RWPE1 (cell line): ENCODE results near the gene TBC1D13.

Experiments used
- CTCF ChIA-PET: fragments of 350-600 bp; sonication (Branson Sonifier 250); formaldehyde crosslinking; extraction: SDS; loops from one replicate; lab custom pipeline; 2021; lab: Yijun Ruan, JAX
- POLR2A ChIA-PET: fragments of 400-600 bp; formaldehyde crosslinking; extraction: SDS; loops from one replicate; lab custom pipeline; 2020; ENCODE audit warnings: antibody characterized with exemption; ENCODE audit not compliant: low non-redundant PET; lab: Yijun Ruan, JAX
- DNase-seq: peaks from one replicate; pipeline ENCODE4 v3.0.0; 2012; ENCODE audit warnings: low spot score
- H3K27ac ChIP-seq: fragments of 450-650 bp; 2 replicates; pipeline ENCODE4 v1.5.1; 2017
- TF ChIP-seq, protein P1 (sequence below): fragments of 450-650 bp; conservative IDR thresholded peaks from 2 replicates; pipeline ENCODE4 v1.5.1; 2017; ENCODE audit warnings: low read depth, mild to moderate bottlenecking

Gene TBC1D13

DNA sequence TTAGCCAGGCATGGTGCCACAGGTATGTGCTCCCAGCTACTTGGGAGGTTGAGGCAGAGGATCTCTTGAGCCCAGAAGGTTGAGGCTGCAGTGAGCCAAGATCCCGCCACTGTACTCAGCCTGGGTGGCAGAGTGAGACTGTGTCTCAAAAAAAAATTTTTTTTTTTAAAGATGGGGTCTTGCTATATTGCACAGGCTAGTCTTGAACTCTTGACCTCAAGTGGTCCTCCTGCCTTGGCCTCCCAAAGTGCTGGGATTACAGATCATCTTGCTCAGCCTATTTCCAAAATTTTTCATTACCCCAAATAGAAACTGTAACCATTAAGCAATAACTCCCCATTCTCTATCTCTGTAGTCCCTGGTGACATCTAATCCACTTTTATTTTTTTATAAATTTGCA, 4.4 kb upstream of the TBC1D13 start:
- no peak overlapping the region for H3K27ac ChIP-seq
- TF ChIP-seq, protein P1, sequence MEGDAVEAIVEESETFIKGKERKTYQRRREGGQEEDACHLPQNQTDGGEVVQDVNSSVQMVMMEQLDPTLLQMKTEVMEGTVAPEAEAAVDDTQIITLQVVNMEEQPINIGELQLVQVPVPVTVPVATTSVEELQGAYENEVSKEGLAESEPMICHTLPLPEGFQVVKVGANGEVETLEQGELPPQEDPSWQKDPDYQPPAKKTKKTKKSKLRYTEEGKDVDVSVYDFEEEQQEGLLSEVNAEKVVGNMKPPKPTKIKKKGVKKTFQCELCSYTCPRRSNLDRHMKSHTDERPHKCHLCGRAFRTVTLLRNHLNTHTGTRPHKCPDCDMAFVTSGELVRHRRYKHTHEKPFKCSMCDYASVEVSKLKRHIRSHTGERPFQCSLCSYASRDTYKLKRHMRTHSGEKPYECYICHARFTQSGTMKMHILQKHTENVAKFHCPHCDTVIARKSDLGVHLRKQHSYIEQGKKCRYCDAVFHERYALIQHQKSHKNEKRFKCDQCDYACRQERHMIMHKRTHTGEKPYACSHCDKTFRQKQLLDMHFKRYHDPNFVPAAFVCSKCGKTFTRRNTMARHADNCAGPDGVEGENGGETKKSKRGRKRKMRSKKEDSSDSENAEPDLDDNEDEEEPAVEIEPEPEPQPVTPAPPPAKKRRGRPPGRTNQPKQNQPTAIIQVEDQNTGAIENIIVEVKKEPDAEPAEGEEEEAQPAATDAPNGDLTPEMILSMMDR, result no peak
- no peak for DNase-seq
- POLR2A ChIA-PET, result interaction anchor here (0.7 kb wide), 1 partner anchor 41 kb away, joined by 8 read pairs; no protein-coding TSS in a partner anchor
- CTCF ChIA-PET, result interaction anchor here (0.6 kb wide), 1 partner anchor 9 kb away, joined by 3 read pairs; no protein-coding TSS in a partner anchor

DNA sequence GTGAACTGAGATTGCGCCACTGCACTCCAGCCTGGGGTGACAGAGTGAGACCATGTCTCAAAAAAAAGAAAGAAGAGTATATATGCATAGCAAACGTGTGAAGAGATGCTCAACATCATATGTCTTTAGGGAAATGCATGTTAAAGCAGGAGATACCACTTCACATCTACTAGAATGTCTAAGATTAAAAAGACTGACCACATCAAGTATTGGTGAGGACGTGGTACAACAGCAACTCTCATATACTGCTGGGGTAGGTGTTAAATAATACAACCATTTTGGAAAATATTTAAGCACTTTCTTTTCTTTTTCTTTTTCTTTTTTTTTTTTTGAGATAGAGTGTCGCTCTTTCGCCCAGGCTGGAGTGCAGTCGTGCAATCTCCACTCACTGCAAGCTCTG, 1.6 kb upstream of the TBC1D13 start:
- DNase-seq, result no peak
- POLR2A ChIA-PET, result no interaction called here
- TF ChIP-seq, protein P1, result no peak
- no peak overlapping the region for H3K27ac ChIP-seq
- CTCF ChIA-PET, result interaction anchor here (0.6 kb wide), 1 partner anchor 83 kb away, joined by 3 read pairs; the partner anchor contains the start of gene PKN3

DNA sequence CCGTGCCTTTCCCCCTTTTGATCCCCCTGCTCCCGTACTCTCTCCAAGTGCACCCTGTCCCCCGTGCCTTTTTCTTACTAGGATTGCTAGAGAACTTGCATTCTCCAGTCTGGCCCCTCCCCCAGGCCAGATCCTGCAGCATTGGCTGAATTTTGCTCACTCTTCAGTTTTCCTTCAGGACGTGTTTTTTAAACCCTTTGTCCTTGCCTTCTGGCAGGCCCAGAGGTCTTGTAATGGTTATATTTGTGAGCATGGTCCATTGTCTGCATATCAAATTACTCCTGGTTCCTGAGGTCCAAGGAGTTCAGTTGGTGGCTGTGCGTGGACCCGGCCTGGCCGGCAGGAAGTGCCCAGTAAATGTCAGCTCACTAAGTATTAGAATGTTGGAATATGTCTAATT, 606 bp downstream of the TBC1D13 start:
- POLR2A ChIA-PET, result no interaction called here
- H3K27ac ChIP-seq, result peak overlapping the region; percentile 83
- DNase-seq, result peak; percentile 55
- CTCF ChIA-PET, result interaction anchor here (0.6 to 0.9 kb wide), 3 partner anchors 20 to 86 kb away, joined by 3 to 4 read pairs (median 3); no protein-coding TSS in a partner anchor
- TF ChIP-seq, protein P1, result no peak

DNA sequence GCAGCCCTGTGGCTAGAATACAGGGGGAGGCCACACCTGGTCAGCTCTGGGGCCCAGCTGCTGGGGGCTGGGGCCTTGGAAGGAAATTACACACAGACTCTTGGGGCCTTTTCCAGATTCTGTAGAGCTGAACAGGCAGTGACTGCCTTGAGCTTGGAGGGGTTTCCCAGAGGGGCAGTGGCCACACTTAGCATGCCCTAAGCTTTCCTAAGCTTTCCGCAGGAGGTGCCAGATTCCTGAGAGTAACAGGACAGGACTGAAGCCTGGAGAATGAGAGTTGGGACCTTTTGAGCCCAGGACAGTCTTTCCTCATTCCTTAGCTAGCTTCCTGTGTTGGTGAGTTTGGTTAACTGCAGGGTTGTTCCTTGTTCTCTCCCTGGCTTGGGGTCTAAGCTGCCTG, 1.4 kb downstream of the TBC1D13 start:
- POLR2A ChIA-PET, result interaction anchor here (0.5 to 0.8 kb wide), 4 partner anchors 18 to 112 kb away, joined by 3 to 5 read pairs (median 4); no protein-coding TSS in a partner anchor
- peak overlapping the region; percentile 83 for H3K27ac ChIP-seq
- CTCF ChIA-PET, result interaction anchor here (0.9 kb wide), 1 partner anchor 21 kb away, joined by 3 read pairs; no protein-coding TSS in a partner anchor
- TF ChIP-seq, protein P1, result no peak
- DNase-seq, result no peak

DNA sequence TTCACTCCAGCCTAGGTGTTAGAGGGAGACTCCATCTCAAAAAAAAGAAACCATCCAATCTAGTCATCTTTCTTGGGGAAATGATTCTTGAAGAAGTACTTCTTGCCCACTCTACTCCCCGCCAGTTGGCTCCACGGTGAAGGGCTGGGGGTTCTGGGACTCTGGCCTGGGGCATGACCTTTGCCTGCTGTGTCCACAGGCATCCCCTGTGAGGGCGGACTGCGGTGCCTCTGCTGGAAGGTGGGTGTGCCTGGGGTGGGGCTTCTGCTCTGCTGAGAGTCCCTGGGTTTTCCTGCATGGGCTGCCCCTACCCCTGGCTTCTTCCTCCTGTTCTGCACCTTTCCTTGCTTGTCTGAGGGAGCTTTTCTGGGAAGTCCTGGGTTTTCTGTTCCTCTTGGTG, 3.5 kb downstream of the TBC1D13 start:
- TF ChIP-seq, protein P1, result no peak
- ChIA-PET CTCF (interaction anchor here (0.5 kb wide), 1 partner anchor 46 kb away, joined by 3 read pairs; no protein-coding TSS in a partner anchor), POLR2A (interaction anchor here (0.7 kb wide), 1 partner anchor 1636 kb away, joined by 3 read pairs; no protein-coding TSS in a partner anchor)
- H3K27ac ChIP-seq, result peak overlapping the region; percentile 14
- DNase-seq, result no peak

DNA sequence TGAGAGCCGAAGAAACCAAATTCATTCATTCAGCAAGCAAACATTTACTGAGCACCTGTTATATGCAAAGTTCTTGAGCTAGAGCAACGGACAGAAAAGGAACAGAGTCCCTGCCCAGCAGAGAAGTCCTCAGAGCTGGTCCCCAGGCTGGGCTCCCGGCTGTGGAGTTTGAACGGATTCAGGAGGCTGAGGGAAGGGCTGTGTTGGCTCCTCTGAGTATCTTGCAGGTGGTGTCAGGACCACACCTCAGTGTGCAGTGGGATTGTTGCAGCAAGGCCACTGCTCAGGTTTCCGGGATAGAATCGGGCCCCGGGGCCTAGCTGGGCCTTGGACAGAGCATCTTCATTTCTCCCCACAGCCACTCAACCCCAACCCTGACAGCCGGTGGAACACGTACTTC, 5.1 kb downstream of the TBC1D13 start:
- no peak for DNase-seq
- TF ChIP-seq, protein P1, result no peak

More for the DNA sequence above, 5.1 kb downstream of the TBC1D13 start:
- ChIA-PET CTCF (interaction anchor here (0.5 to 0.6 kb wide), 3 partner anchors 15 to 23 kb away, joined by 3 to 4 read pairs (median 3); no protein-coding TSS in a partner anchor), POLR2A (no interaction called here)
- no peak overlapping the region; the same call in 1 of the 2 replicates for H3K27ac ChIP-seq
